Measurements from ENCODE around the gene SENP6.

SENP6 gene

DNA sequence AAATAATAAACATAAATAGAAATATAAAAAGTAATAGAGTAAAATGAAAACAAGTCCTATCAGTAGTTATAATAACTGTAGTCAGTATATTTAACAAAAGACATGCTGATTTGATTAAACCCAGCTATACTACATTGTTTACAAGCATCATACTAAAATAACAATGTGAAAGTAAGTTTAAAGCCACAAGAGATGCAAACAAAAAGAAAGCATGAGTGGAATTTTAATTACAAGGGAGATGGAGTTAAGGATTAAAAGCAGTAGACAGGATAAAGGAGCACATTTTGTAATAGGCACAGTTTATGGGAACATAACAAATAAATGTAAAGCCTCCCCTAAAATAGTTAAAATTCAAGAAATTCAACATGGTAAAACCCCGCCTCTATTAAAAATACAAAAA lies 41.5 kb downstream of the SENP6 start:
- no peak overlapping the region for H3K23ac ChIP-seq (ENCODE audit: low read length in 2 of 2)
- H2BK15ac ChIP-seq (ENCODE audit: low read depth, poor library complexity, severe bottlenecking) = no peak overlapping the region
- no peak overlapping the region for H3K14ac ChIP-seq (ENCODE audit: low read length in 2 of 2)
- H2BK120ac ChIP-seq (ENCODE audit: low read depth, low read length) = no peak overlapping the region
- H2AK5ac ChIP-seq (ENCODE audit: low read length, severe bottlenecking) = no peak overlapping the region
- H3K27me3 ChIP-seq (ENCODE audit: control insufficient read depth in 1 of 2, insufficient read depth in 1 of 2, low read length in 2 of 2) = no peaks in the 10 kb centered on the region
- peaks cover 9 to 65% of the 10 kb centered on the region in 2 experiments for H3K36me3 ChIP-seq (ENCODE audit: control insufficient read depth in 1 of 2, insufficient read depth in 2 of 2, low read depth in 1 of 2, low read length in 2 of 2)
- no peak overlapping the region for H2BK5ac ChIP-seq (ENCODE audit: low read depth, low read length, poor library complexity, severe bottlenecking)
- H4K8ac ChIP-seq (ENCODE audit: low read length) = no peak overlapping the region
- peaks cover 2% of the 10 kb centered on the region for H3K4me1 ChIP-seq (ENCODE audit: control insufficient read depth, insufficient read depth, low read depth, low read length)
- H3K4me3 ChIP-seq (ENCODE audit: insufficient read depth in 1 of 2, low read depth in 1 of 2, low read length in 2 of 2) = no peak overlapping the region
- H3K79me1 ChIP-seq (replicated peaks; ENCODE audit: low read length, poor library complexity, severe bottlenecking) = peaks cover 8% of the 10 kb centered on the region
- no peak overlapping the region for H3K9ac ChIP-seq (ENCODE audit: low read length)
- H3K27ac ChIP-seq (ENCODE audit: low read length, poor library complexity, severe bottlenecking) = no peak overlapping the region
- WGBS = 100% methylated on average over 1 of the region's 1 CpG
- H3K18ac ChIP-seq (ENCODE audit: low read depth in 1 of 2, low read length in 2 of 2) = no peak overlapping the region
- no peaks in the 10 kb centered on the region for H3K9me3 ChIP-seq (ENCODE audit: control insufficient read depth, low read length)
- H2AFZ ChIP-seq (ENCODE audit: low read depth, low read length) = no peak overlapping the region
- H3K4me2 ChIP-seq (ENCODE audit: low read length, poor library complexity, severe bottlenecking) = no peak overlapping the region
- no peak overlapping the region for H2BK12ac ChIP-seq (ENCODE audit: low read length in 2 of 2)
- no peak overlapping the region for H3K4ac ChIP-seq (ENCODE audit: low read depth in 1 of 2, low read length in 2 of 2)
- H4K91ac ChIP-seq (ENCODE audit: low read length) = no peak overlapping the region
- no peak for DNase-seq

DNA sequence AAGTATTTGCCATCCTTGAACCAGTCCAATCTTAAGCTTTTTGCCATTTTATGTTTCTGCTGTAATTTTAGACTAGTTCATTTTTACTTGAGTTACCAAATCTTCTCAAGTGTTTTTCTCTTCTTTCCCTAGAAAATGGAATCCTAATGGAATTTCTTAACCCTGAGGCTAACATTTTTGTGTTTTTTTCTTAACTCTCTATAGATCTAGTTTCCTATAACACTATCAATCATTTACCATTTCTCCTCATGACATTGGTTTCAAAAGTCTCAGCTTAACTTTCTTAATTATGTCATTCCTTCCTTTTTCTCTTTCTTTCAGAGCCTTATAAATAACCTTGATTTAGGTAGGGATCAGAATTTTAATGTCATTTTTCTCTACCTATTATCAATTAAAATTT lies 54.8 kb downstream of the SENP6 start:
- Histone ChIP-seq H4K91ac (ENCODE audit: low read length) (no peak overlapping the region), H4K8ac (ENCODE audit: low read length) (no peak overlapping the region), H3K4me3 (ENCODE audit: insufficient read depth in 1 of 2, low read depth in 1 of 2, low read length in 2 of 2) (no peak overlapping the region), H2BK12ac (ENCODE audit: low read length in 2 of 2) (no peak overlapping the region), H3K4me1 (ENCODE audit: control insufficient read depth, insufficient read depth, low read depth, low read length) (peaks cover 5% of the 10 kb centered on the region), H3K27me3 (ENCODE audit: control insufficient read depth in 1 of 2, insufficient read depth in 1 of 2, low read length in 2 of 2) (no peaks in the 10 kb centered on the region), H2AK5ac (ENCODE audit: low read length, severe bottlenecking) (no peak overlapping the region), H3K4me2 (ENCODE audit: low read length, poor library complexity, severe bottlenecking) (no peak overlapping the region), H2BK15ac (ENCODE audit: low read depth, poor library complexity, severe bottlenecking) (no peak overlapping the region), H3K4ac (ENCODE audit: low read depth in 1 of 2, low read length in 2 of 2) (no peak overlapping the region), H2AFZ (ENCODE audit: low read depth, low read length) (no peak overlapping the region), H3K9ac (ENCODE audit: low read length) (no peak overlapping the region), H3K79me1 (replicated peaks; ENCODE audit: low read length, poor library complexity, severe bottlenecking) (peaks cover 24% of the 10 kb centered on the region), H3K14ac (ENCODE audit: low read length in 2 of 2) (no peak overlapping the region), H3K18ac (ENCODE audit: low read depth in 1 of 2, low read length in 2 of 2) (no peak overlapping the region), H3K23ac (ENCODE audit: low read length in 2 of 2) (no peak overlapping the region), H3K36me3 (ENCODE audit: control insufficient read depth in 1 of 2, insufficient read depth in 2 of 2, low read depth in 1 of 2, low read length in 2 of 2) (peaks cover 22 to 84% of the 10 kb centered on the region in 2 experiments), H3K27ac (ENCODE audit: low read length, poor library complexity, severe bottlenecking) (peak overlapping the region; percentile 70), H2BK5ac (ENCODE audit: low read depth, low read length, poor library complexity, severe bottlenecking) (no peak overlapping the region), H2BK120ac (ENCODE audit: low read depth, low read length) (no peak overlapping the region), H3K9me3 (ENCODE audit: control insufficient read depth, low read length) (no peaks in the 10 kb centered on the region)
- no peak for DNase-seq

DNA sequence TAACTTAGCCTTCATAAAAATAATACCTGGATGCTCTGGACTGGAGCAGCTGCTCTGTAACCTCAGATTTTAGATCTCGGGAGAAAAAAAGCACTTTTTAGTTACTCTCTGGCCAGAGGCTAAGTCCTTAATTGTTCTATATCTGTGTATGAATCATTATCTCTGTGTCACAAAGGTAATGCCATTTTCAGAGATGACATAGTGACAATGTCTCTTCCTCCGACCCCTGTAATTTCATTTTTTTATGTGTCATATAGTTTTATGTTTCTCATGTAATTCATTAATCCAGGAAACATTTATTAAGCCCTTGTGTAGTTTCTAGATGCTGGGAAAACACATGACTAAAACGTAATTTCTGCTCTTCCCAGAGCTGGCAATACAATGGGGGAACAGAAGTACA lies 55.6 kb downstream of the SENP6 start:
- WGBS = 95% methylated on average over 2 of the region's 3 CpGs
- H3K4me3 ChIP-seq (ENCODE audit: insufficient read depth in 1 of 2, low read depth in 1 of 2, low read length in 2 of 2) = no peak overlapping the region
- no peak overlapping the region for H3K4ac ChIP-seq (ENCODE audit: low read depth in 1 of 2, low read length in 2 of 2)
- peaks cover 21 to 85% of the 10 kb centered on the region in 2 experiments for H3K36me3 ChIP-seq (ENCODE audit: control insufficient read depth in 1 of 2, insufficient read depth in 2 of 2, low read depth in 1 of 2, low read length in 2 of 2)
- no peak overlapping the region for H2BK15ac ChIP-seq (ENCODE audit: low read depth, poor library complexity, severe bottlenecking)
- H4K91ac ChIP-seq (ENCODE audit: low read length) = no peak overlapping the region
- H3K23ac ChIP-seq (ENCODE audit: low read length in 2 of 2) = no peak overlapping the region
- no peak for DNase-seq
- no peak overlapping the region for H3K9ac ChIP-seq (ENCODE audit: low read length)
- H2AK5ac ChIP-seq (ENCODE audit: low read length, severe bottlenecking) = no peak overlapping the region
- H3K14ac ChIP-seq (ENCODE audit: low read length in 2 of 2) = no peak overlapping the region
- H2BK12ac ChIP-seq (ENCODE audit: low read length in 2 of 2) = no peak overlapping the region
- H3K4me1 ChIP-seq (ENCODE audit: control insufficient read depth, insufficient read depth, low read depth, low read length) = peaks cover 5% of the 10 kb centered on the region
- H2BK120ac ChIP-seq (ENCODE audit: low read depth, low read length) = no peak overlapping the region
- H2BK5ac ChIP-seq (ENCODE audit: low read depth, low read length, poor library complexity, severe bottlenecking) = no peak overlapping the region
- H3K27ac ChIP-seq (ENCODE audit: low read length, poor library complexity, severe bottlenecking) = no peak overlapping the region
- no peak overlapping the region for H3K18ac ChIP-seq (ENCODE audit: low read depth in 1 of 2, low read length in 2 of 2)
- H2AFZ ChIP-seq (ENCODE audit: low read depth, low read length) = no peak overlapping the region
- no peaks in the 10 kb centered on the region for H3K9me3 ChIP-seq (ENCODE audit: control insufficient read depth, low read length)
- no peaks in the 10 kb centered on the region for H3K27me3 ChIP-seq (ENCODE audit: control insufficient read depth in 1 of 2, insufficient read depth in 1 of 2, low read length in 2 of 2)
- no peak overlapping the region for H3K4me2 ChIP-seq (ENCODE audit: low read length, poor library complexity, severe bottlenecking)
- peaks cover 24% of the 10 kb centered on the region for H3K79me1 ChIP-seq (replicated peaks; ENCODE audit: low read length, poor library complexity, severe bottlenecking)
- no peak overlapping the region for H4K8ac ChIP-seq (ENCODE audit: low read length)

DNA sequence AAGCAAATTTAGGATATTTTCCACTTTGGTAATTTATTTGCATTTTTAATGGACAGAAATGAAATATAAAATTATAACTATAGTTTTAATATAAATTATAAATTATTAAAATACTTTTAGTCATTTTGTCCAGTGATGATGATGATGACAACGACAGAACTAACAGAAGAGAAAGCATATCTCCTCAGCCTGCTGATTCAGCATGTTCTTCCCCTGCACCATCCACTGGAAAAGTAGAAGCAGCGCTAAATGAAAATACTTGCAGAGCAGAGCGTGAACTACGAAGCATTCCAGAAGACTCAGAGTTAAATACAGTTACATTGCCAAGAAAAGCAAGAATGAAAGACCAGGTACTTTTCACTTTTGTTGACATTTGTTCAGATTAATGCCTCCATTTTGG lies 64.9 kb downstream of the SENP6 start:
- no peaks in the 10 kb centered on the region for H3K27me3 ChIP-seq (ENCODE audit: control insufficient read depth in 1 of 2, insufficient read depth in 1 of 2, low read length in 2 of 2)
- H4K91ac ChIP-seq (ENCODE audit: low read length) = no peak overlapping the region
- no peak overlapping the region for H3K18ac ChIP-seq (ENCODE audit: low read depth in 1 of 2, low read length in 2 of 2)
- H4K8ac ChIP-seq (ENCODE audit: low read length) = no peak overlapping the region
- H3K4me3 ChIP-seq (ENCODE audit: insufficient read depth in 1 of 2, low read depth in 1 of 2, low read length in 2 of 2) = no peak overlapping the region
- peaks cover 13 to 91% of the 10 kb centered on the region in 2 experiments for H3K36me3 ChIP-seq (ENCODE audit: control insufficient read depth in 1 of 2, insufficient read depth in 2 of 2, low read depth in 1 of 2, low read length in 2 of 2)
- DNase-seq = no peak
- H2BK12ac ChIP-seq (ENCODE audit: low read length in 2 of 2) = no peak overlapping the region
- H2BK15ac ChIP-seq (ENCODE audit: low read depth, poor library complexity, severe bottlenecking) = no peak overlapping the region
- H3K23ac ChIP-seq (ENCODE audit: low read length in 2 of 2) = no peak overlapping the region
- H2AFZ ChIP-seq (ENCODE audit: low read depth, low read length) = no peak overlapping the region
- no peak overlapping the region for H3K4me2 ChIP-seq (ENCODE audit: low read length, poor library complexity, severe bottlenecking)
- no peaks in the 10 kb centered on the region for H3K9me3 ChIP-seq (ENCODE audit: control insufficient read depth, low read length)
- no peak overlapping the region for H3K9ac ChIP-seq (ENCODE audit: low read length)
- H3K4ac ChIP-seq (ENCODE audit: low read depth in 1 of 2, low read length in 2 of 2) = no peak overlapping the region
- no peak overlapping the region for H3K27ac ChIP-seq (ENCODE audit: low read length, poor library complexity, severe bottlenecking)
- H2AK5ac ChIP-seq (ENCODE audit: low read length, severe bottlenecking) = no peak overlapping the region
- H2BK120ac ChIP-seq (ENCODE audit: low read depth, low read length) = no peak overlapping the region
- H3K4me1 ChIP-seq (ENCODE audit: control insufficient read depth, insufficient read depth, low read depth, low read length) = no peaks in the 10 kb centered on the region
- H2BK5ac ChIP-seq (ENCODE audit: low read depth, low read length, poor library complexity, severe bottlenecking) = no peak overlapping the region
- peaks cover 7% of the 10 kb centered on the region for H3K79me1 ChIP-seq (replicated peaks; ENCODE audit: low read length, poor library complexity, severe bottlenecking)
- WGBS = 86% methylated on average over 4 of the region's 4 CpGs
- no peak overlapping the region for H3K14ac ChIP-seq (ENCODE audit: low read length in 2 of 2)
